AML-193 (cell line): Measurements from ENCODE around the gene PRAME.
"Not testable (repeated sequence)": the region's sequence is repeated elsewhere in the genome, so short reads cannot be mapped to it uniquely, and the experiment has no call there.

ENCODE experiments used
- DNase-seq, 2 experiments: peaks; one replicate each; lab custom pipeline; 2025; lab: John Stamatoyannopoulos, UW

The PRAME gene

DNA sequence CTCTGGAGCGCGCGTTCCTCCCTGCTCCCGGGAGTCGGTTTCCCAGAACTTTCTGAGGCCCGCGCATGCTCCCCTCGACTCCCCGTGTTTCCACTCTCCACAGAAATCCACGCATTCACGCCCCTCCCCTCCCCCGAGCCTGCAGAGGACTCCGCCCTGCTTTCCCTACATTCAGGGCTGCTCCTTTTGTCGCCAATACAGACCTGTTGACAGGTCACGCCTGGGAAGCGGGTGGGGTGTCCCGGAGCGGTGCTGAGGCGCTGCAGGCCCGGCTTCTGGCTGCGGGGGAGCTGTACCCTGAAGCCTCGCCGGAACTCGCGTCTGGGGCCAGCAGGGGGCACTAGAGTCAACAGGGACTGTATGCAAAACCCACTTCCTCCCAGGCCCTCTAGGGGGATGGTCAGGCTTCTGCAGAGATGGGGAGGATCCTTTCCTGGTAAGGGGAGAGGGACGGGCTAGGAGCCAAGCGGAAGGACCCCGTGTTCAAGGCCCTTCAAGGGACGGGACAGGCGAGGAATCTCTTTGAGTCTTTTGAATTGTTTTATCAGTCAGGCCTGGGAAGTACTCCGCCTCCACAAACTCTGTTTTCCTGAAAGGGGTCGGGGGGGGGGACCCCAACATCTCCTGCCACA, at the start of gene PRAME:
Gene PRAME (minus strand): TSS at position 294 of the 632 bp plus-strand sequence. CDS start 2,433 bp downstream, outside the sequence.
- peak; percentile 46 for DNase-seq

DNA sequence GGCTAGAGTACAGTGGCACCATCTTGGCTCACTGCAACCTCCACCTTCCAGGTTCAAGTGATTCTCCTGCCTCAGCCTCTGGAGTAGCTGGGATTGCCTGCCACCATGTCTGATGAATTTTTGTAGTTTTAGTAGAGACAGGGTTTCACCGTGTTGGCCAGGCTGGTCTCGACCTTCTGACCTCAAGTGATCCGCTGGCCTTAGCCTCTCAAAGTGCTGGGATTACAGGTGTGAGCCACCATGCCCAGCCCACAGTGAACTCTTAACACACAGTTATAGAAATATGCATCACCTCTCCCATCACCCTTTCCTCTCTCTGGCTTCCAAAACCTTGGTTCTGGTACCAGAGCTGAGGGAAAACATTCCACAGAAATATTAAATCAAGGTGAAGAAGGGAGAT, 49.0 kb upstream of the PRAME start:
- DNase-seq: not testable (repeated sequence)

DNA sequence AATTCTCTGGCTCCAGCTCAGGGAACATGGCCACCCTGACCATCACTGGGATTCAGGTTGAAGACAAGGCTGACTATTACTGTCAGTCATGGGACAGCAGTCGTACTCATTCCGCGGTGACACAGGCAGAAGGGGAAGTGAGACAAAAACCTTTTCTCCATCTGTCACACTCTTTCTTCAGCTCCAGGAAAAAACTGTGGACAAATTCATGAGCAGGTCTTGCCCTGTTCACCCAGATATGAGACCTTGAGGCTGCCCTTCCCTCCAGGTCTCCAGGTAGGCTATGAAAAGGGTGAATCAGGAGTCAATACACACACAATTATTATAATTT, 46.0 kb upstream of the PRAME start:
- no peak for DNase-seq

GRCh38 chr22:22604326-22605073, 45.4 kb upstream of the PRAME start:
- no peak for DNase-seq

DNA sequence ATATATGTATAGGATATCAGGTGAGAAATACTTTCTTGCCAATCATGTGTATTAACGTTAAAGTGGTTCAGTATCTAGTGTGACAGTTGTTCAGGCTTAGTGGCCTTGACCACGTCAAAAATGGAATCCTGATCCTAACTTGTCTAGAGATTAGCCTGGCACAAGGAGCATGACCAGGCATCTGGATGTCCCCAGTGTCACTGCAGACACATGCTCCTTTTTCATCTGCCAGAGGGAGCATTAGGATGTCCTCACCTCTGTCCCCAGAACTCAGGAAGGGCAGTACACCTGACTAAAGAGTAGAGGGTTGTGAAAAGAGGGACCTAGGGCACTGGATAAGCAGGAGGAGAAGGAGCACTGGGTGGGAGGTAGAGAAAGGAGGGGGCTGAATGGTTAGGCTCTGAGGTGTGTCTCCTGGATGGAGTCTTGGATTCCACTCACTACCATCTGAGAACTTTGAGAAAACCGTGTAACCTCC, 44.4 kb upstream of the PRAME start:
- DNase-seq: no peak

DNA sequence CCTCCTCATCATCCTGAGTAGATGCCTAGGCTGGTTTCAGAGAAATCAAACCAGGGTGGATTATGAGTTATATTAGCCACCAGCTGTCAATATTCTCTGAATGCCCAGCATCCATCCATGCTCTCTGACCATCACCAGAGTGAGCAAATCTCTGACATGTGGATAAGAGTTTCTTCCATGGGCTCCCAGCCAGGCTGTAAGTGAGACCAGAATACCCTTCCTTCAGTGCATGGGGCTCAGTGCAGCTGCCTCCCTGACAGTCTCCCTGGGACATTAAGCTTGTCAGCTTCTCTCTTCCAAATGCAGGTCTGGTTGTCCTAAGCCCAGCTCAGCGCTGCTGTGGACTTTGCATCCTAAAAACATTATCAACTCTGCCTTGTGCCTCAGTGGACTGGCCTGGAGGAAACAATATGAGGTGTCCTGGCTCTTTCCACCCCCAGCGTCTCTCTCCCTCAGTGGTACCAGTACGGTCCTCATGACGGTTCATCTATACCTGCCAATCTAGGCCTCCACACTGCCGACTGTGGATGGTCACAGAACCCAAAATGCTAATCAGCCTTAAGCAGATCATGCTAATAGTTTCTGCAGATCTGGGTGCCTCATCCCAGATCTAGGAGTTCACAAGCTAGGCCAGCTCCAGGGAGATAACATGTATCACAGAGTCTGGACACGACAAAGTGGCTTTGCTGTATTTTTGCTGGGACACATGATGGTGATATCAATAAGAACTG, 41.6 kb upstream of the PRAME start:
- DNase-seq: no peak

DNA sequence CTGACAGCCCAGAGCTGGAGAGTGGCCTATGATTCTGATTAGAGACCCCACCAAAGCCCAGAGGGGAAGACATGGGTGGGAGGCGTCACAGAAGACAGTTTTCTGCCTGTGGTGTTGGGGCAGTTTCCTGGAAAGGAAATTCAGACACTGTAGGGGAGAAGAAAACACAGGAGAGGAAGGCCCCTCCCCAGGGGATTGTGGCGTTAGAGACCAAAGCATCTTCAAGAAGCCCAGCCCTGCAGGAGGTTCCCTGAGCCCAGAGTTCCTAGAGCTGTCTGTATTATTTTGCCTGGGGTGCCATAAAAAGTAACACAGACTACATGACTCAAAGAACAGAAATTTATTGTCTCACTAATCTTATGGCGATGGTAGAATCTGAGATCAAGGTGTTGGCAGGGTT, 40.2 kb upstream of the PRAME start:
- DNase-seq: no peak

DNA sequence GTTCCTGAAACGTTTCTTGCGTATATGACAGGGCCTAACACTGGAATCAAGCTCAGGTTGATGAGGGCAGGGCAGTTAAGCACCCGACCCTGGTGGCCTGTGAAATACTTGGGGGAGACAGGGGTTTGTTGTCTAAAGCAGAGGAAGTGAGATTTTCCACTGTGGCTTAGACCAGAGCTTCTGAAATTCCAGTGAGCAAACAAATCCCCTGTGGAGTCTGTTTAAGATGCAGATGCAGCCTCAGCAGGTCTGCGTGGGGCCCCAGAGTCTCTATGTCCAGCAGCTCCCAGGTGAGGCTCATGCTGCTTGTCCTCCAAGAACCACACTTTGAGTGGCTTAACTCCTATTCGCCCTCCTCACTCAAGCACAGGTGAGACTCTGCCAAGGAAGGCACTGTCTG, 39.1 kb upstream of the PRAME start:
- DNase-seq: no peak

DNA sequence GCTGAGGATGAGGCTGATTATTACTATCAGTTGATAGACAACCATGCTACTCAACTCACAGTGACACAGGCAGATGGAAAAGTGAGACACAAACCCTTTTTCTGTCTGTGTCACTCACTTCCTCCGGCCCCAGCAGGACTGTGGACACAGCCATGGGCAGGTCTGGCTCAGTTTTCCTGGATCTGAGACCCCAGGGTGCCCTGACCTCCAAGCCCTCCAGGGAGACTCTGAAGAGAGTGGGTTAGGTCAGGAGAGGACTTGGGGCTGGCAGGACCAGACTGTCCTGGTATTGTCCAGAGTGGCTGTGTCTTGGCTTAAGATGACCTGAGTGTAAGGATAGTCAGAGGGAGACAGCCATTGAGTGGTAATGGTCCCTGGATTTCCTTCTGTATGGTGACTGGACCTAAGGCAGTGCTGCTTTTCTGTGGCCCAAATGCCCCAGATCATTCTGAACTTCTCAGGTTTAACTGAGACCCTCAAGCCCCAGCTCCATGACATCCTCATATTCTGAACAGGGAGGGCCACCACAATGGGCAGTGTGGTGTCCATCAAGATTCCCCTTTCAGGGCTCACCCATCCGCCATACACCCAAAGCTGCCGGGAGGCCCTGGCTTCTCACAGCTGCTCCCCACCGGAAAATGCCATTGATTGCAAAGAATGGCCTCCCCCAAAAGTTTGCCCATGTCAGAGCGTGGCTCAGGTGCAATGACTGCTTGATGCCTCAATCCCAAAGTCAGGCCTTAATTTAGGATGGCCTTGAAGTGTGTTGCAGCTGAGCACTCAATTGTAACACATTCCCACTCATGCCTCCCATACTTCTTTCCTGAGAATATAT, 36.2 kb upstream of the PRAME start:
- DNase-seq: no peak

- DNase-seq: peak; percentile 6 to 22
Measured at GRCh38 chr22:22593964-22594656, 35.0 kb upstream of the PRAME start.

DNA sequence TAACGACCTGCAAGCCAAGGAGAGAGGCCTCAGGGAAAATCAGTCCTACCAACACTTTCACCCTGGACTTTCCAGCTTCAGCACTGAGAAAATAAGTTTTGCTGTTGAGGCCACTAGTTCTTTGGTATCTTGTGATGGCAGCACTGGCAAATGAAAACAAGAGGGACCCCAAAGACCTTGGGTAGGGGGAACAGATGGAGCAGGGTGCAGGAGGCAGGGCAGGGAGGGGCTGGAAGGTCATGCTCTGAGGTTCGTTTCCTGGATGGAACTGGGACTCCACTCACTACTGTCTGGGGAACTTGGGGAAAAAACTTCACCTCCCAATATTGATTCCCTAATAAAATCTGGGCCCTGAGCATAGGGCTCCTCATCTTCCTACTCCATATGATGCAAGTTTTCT, 34.2 kb upstream of the PRAME start:
- no peak for DNase-seq

DNA sequence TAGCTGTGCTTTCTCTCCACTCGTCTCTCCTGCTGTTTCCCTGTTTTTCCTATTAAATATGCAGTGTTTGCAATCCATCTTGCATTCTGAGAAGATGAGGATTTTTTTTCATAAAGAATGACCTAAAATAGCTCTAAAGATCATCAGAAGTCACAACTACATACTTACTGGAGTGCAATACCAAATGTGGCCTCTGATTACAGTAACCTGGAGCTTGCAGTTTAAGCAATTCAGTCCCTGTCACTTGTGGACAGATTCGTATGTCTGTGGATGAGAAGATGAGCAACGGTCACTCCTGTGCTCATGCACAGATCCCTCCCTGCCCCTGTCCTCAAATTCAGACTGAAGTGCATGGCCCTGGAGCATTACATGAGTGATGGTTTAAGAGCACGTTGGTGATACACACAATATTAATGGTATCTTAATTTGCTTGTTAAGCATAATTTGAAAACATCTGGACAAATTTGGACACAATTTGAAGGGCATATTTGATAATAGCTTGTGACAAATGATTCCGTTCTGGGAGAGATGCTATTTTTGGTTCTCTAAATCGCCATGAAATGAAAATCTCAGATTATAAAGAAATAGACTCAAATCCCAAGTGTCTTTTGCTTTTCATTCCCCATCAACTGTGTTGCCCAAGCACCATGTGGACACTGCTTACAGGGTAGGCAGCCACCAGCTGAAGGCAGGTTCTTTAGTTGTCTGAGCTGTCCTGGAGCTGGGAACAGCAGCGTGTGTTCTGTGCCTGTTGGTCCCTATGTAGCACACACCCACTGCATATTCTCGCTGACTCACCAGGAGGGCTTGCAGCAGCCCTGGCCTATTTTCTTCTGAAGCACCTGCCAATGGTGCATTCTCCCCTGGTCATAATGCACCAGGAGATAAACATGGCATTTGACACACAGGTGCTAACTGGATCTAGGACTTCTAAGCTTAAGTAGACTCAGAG, 32.6 kb upstream of the PRAME start:
- DNase-seq: no peak

DNA sequence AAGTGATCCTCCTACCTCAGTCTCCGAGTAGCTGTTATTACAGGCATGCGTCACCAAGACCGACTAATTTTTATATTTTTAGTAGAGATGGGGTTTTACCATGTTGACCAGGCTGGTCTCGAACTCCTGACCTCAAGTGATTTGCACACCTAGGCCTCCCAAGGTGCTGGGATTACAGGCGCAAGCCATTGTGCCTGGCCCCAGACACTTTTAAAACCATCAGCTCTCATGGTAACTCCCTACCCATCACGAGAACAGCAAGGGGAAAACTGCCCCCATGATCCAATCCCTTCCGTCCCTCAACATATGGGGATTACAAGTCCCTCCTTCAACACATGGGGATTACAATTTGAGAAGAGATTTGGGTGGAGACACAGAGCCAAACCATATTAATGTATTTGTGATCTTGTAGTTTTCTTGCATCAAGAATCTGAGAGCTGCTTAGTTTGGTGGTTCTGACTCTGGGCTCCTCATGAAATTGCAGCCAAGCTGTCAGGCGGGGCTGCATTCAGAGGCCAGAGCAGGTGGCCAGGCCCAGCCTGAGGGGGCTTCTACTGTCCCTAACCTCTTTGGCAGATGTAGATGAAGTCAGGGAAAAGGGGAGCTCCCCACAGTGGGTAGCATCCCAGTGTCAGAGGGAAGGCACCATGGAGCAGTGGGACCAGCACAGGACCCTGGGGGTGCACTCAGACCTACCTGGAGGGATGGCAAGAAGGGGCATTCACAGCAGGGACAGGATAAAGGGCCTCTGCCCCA, 31.2 kb upstream of the PRAME start:
- no peak for DNase-seq

GRCh38 chr22:22588485-22589164, 29.6 kb upstream of the PRAME start:
- DNase-seq: no peak

DNA sequence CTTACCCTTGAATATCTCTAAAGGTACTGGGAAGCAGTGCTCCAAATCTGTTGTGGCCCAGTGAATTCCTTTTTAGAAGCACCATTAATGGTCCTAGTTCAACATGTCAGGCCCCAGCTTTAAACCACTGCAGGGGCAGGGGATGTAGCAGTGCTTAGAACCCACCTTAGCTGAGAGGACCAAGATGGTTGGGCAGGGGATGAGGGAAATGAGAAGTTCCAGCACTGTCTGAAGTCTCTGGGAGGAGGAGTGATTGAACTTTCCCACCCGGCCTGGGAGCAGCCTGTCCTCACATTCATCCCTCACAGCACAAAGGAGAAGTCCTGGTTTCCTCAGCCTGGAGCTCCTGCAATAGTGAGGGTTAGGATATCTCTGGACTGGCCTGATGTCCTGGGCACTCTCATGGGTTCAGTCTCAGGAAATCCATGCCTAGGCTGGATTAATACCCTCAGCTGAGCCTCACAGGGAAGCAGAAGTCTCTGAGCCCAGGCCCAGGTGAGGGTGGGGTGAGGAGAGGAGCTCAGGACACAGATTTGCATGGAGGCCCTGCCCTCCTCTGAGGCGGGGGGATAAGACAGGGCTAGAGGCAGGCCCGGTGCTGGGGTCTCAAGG, 28.6 kb upstream of the PRAME start:
- DNase-seq: no peak

DNA sequence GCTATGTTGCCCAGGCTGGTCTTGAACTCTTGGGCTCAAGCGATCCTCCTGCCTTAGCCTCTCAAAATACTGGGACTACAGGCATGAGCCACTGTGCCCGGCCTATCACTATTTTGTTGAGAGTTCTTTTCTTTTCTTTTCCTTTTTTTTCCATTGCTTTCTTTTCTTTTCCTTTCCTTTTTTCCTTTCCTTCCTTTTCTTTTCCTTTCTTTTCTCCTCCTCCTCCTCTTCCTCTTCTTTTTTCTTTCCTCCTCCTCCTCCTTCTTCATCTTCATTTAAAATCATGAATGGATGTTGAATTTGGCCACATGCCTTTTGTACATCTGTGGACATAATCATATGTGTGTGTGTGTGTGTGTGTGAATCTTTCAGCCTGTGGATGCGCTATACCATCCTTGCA, 25.7 kb upstream of the PRAME start:
- DNase-seq: no peak

DNA sequence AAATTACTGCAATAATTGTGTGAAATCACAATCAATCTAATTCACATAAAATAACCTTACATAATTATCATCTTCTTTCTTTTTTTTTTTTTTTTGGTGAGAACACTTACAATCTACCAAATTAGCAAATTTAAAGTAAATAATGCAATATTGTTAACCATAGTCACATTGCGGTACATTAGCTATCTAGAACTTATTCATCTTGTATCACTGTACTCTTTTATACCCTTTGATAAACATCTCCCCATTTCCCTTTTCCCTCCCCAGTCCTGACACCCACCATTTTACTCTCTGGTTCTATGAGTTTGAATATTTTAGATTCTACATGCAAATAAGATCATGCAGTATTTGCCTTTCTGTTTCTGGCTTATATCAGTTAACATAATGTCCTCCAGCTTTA, 24.0 kb upstream of the PRAME start:
- DNase-seq: no peak

DNA sequence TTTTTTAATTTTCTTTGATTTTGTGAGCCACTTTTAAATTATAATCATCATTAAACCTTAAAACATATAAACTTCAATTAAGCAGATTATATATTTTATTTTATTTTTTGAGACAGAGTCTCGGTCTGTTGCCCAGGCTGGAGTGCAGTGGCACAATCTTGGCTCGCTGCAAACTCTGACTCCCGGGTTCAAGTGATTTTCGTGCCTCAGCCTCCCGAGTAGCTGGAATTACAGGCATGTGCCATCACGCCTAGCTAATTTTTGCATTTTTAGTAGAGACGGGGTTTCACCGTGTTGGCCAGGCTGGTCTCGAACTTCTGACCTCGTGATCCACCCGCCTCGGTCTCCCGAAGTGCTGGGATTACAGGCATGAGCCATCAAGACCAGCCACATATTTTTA, 22.5 kb upstream of the PRAME start:
- DNase-seq: not testable (repeated sequence)
